ENCODE measurements around the gene POLG. TPM values are rescaled to one million over a fixed set of nuclear protein-coding genes. Genes with fewer than 3 reads are reported as not detected.

The POLG gene
- total and polyA plus RNA-seq, 8 donors, result 22.7 to 172 (median 54.7) TPM

GRCh38 chr15:89365462-89366065 lies 30.9 kb upstream of the POLG start:
- 9 to 18% (median 12%) methylated on average over 20 to 22 of the region's 22 CpGs for WGBS, 5 donors
- DNase-seq, result no peak
- Histone ChIP-seq H3K4me1 (peaks cover 19 to 37% (median 28%) of the 10 kb centered on the region in 4 donors), H3K9me3 (no peaks in the 10 kb centered on the region), H3K4me3 (no peak overlapping the region), H3K27me3 (peaks cover 71 to 100% (median 97%) of the 10 kb centered on the region in 3 donors), H3K36me3 (no peaks in the 10 kb centered on the region), H3K27ac (no peak overlapping the region)
- intact Hi-C loops (cut with DNase I; ENCODE audit: low total_unique reads), result no loop called here
- TF ChIP-seq EP300 (IDR thresholded peaks at IDR 0.05) (no peak), POLR2AphosphoS5 (IDR thresholded peaks at IDR 0.05) (no peak), POLR2A (IDR thresholded peaks at IDR 0.05) (no peak), CTCF (IDR thresholded peaks at IDR 0.05) (no peak)

GRCh38 chr15:89364741-89365450 lies 30.3 kb upstream of the POLG start:
- TF ChIP-seq POLR2A (IDR thresholded peaks at IDR 0.05), result no peak
- no peak for TF ChIP-seq CTCF (IDR thresholded peaks at IDR 0.05)
- no peak for TF ChIP-seq POLR2AphosphoS5 (IDR thresholded peaks at IDR 0.05)
- no peak for TF ChIP-seq EP300 (IDR thresholded peaks at IDR 0.05)
- Histone ChIP-seq H3K27me3 (peaks cover 75 to 100% (median 97%) of the 10 kb centered on the region in 3 donors), H3K4me3 (no peak overlapping the region), H3K9me3 (no peaks in the 10 kb centered on the region), H3K27ac (no peak overlapping the region), H3K36me3 (no peaks in the 10 kb centered on the region), H3K4me1 (peaks cover 19 to 36% (median 28%) of the 10 kb centered on the region in 4 donors)
- intact Hi-C loops (cut with DNase I; ENCODE audit: low total_unique reads), result loop anchor here (5.0 kb wide), 1 partner anchor 67 kb away; no protein-coding TSS in a partner anchor
- 14 to 34% (median 24%) methylated on average over 8 to 13 of the region's 13 CpGs for WGBS, 5 donors
- peak in 1 of 2 donors; percentile 29 for DNase-seq

GRCh38 chr15:89364341-89364740 lies 29.7 kb upstream of the POLG start:
- intact Hi-C loops (cut with DNase I; ENCODE audit: low total_unique reads), result loop anchor here (5.0 kb wide), 1 partner anchor 68 kb away; no protein-coding TSS in a partner anchor
- 13 to 35% (median 25%) methylated on average over 5 to 6 of the region's 6 CpGs for WGBS, 5 donors
- Histone ChIP-seq H3K9me3 (no peaks in the 10 kb centered on the region), H3K27me3 (peaks cover 80 to 100% (median 100%) of the 10 kb centered on the region in 3 donors), H3K4me1 (peaks cover 20 to 39% (median 32%) of the 10 kb centered on the region in 4 donors), H3K27ac (no peak overlapping the region), H3K36me3 (no peaks in the 10 kb centered on the region), H3K4me3 (no peak overlapping the region)
- DNase-seq, result no peak
- no peak for TF ChIP-seq CTCF (IDR thresholded peaks at IDR 0.05)

GRCh38 chr15:89363770-89364169 lies 29.1 kb upstream of the POLG start:
- WGBS, 5 donors, result 26 to 52% (median 40%) methylated on average over 3 to 4 of the region's 4 CpGs
- H3K4me1 ChIP-seq, result peaks cover 25 to 44% (median 38%) of the 10 kb centered on the region in 4 donors
- no peaks in the 10 kb centered on the region for H3K36me3 ChIP-seq
- H3K4me3 ChIP-seq, result no peak overlapping the region
- H3K27me3 ChIP-seq, result peaks cover 77 to 100% (median 100%) of the 10 kb centered on the region in 3 donors
- intact Hi-C loops (cut with DNase I; ENCODE audit: low total_unique reads), result loop anchor here (5.0 kb wide), 1 partner anchor 69 kb away; no protein-coding TSS in a partner anchor
- TF ChIP-seq CTCF (IDR thresholded peaks at IDR 0.05) (no peak), POLR2A (IDR thresholded peaks at IDR 0.05) (no peak), POLR2AphosphoS5 (IDR thresholded peaks at IDR 0.05) (no peak), EP300 (IDR thresholded peaks at IDR 0.05) (no peak)
- no peaks in the 10 kb centered on the region for H3K9me3 ChIP-seq
- DNase-seq, result no peak
- no peak overlapping the region for H3K27ac ChIP-seq

Measured in stomach (tissue), 9 donors.